HCEC 1CT (cell line): ENCODE measurements around the gene TMA7B.
A peak's percentile ranks its signal among the peaks of the same experiment; 100 is the strongest.
"Not testable (repeated sequence)": the region's sequence is repeated elsewhere in the genome, so short reads cannot be mapped to it uniquely, and the experiment has no call there.

ENCODE experiments used
- DNase-seq: peaks from one replicate; pipeline ENCODE4 v3.0.0-alpha.2; 2017

Gene TMA7B

GRCh38 chr22:39985383-39986035 lies 25.3 kb downstream of the TMA7B start:
- no peak for DNase-seq

GRCh38 chr22:39988386-39989114 lies 28.4 kb downstream of the TMA7B start:
- DNase-seq, result no peak

- DNase-seq, result no peak
These were observed 29.4 kb downstream of the TMA7B start for GRCh38 chr22:39989633-39990032.

GRCh38 chr22:39990686-39991085 lies 30.5 kb downstream of the TMA7B start:
- no peak for DNase-seq

- no peak for DNase-seq
These were observed 31.1 kb downstream of the TMA7B start for GRCh38 chr22:39991159-39991860.

GRCh38 chr22:39992088-39992826 lies 32.1 kb downstream of the TMA7B start:
- no peak for DNase-seq

GRCh38 chr22:39992894-39993293 lies 32.7 kb downstream of the TMA7B start:
- not testable (repeated sequence) for DNase-seq

- no peak for DNase-seq
These were observed 33.9 kb downstream of the TMA7B start for GRCh38 chr22:39994041-39994565.

GRCh38 chr22:39994566-39995392 lies 34.6 kb downstream of the TMA7B start, which contains the start of gene FAM83F:
Gene FAM83F, plus strand, starts transcription at chr22:39994954. Its CDS starts 89 bp downstream, at chr22:39995043.
- no peak for DNase-seq

GRCh38 chr22:39995393-39996252 lies 35.4 kb downstream of the TMA7B start:
- no peak for DNase-seq

- DNase-seq, result peak; percentile 10
These were observed 36.5 kb downstream of the TMA7B start for GRCh38 chr22:39996732-39997131.

GRCh38 chr22:39997421-39997820 lies 37.2 kb downstream of the TMA7B start:
- no peak for DNase-seq

GRCh38 chr22:39997939-39998726 lies 37.9 kb downstream of the TMA7B start:
- DNase-seq, result no peak

- peak; percentile 74 for DNase-seq
These were observed 39.1 kb downstream of the TMA7B start for GRCh38 chr22:39999144-39999757.

GRCh38 chr22:40000171-40000570 lies 40.0 kb downstream of the TMA7B start:
- DNase-seq, result no peak

- no peak for DNase-seq
These were observed 40.9 kb downstream of the TMA7B start for GRCh38 chr22:40001106-40001505.

- no peak for DNase-seq
These were observed 41.8 kb downstream of the TMA7B start for GRCh38 chr22:40001800-40002577.

- no peak for DNase-seq
These were observed 42.9 kb downstream of the TMA7B start for GRCh38 chr22:40002935-40003715.
